Esophagus squamous epithelium (tissue), 4 donors: ENCODE results near the gene FLNB.

ENCODE experiments used
- CTCF ChIP-seq, 6 experiments: fragments of 450-650 bp in 4 of 6; fragments of 200-600 bp in 2 of 6; sonication (generic) in 2 of 6; IDR thresholded peaks; one replicate each; pipeline ENCODE4 v1.5.1; 2016 to 2019; ENCODE audit warnings: antibody characterized with exemption in 6 of 6, mild to moderate bottlenecking in 4 of 6, moderate library complexity in 4 of 6
- POLR2A ChIP-seq, 4 donors: fragments of 450-650 bp; IDR thresholded peaks; one replicate each; pipeline ENCODE4 v1.6.1; 2017; ENCODE audit warnings: antibody characterized with exemption in 4 of 4, mild to moderate bottlenecking in 4 of 4, moderate library complexity in 3 of 4

- TF ChIP-seq CTCF (IDR thresholded peaks at IDR 0.05) = peak in 5 of 6 experiments; percentile 67 to 88 (median 80)
- TF ChIP-seq POLR2A (IDR thresholded peaks at IDR 0.05) = no peak
Measured at GRCh38 chr3:58167431-58168351, 159.5 kb downstream of the FLNB start.
